Cardiac septum (tissue), 1 donor: ENCODE measurements around the gene MYCBPAP. TPM values are rescaled to one million over a fixed set of nuclear protein-coding genes. Genes with fewer than 3 reads are reported as not detected.

ENCODE experiments used
- DNase-seq: peaks from one replicate; pipeline ENCODE4 v3.0.0-alpha.2; 2020; ENCODE audit warnings: low spot score
- intact Hi-C: fragments of 100-400 bp; cut with DNase I; formaldehyde crosslinking; loops from one replicate; pipeline ENCODE4 v1.14.0; 2022
- total RNA-seq: library from RNA; stranded (reverse); fragmentation: NEBNext Ultra II Directional; extraction: Animal tissue kit (Norgen Biotek cat#: 25700); gene quantifications from one replicate; pipeline ENCODE4 v1.2.1, GENCODE V29; 2021
- donor health status: DM: no; HTN: no; CAD: no.

MYCBPAP gene
- total RNA-seq, 1 donor from 2014 or later = 0.13 TPM

DNA sequence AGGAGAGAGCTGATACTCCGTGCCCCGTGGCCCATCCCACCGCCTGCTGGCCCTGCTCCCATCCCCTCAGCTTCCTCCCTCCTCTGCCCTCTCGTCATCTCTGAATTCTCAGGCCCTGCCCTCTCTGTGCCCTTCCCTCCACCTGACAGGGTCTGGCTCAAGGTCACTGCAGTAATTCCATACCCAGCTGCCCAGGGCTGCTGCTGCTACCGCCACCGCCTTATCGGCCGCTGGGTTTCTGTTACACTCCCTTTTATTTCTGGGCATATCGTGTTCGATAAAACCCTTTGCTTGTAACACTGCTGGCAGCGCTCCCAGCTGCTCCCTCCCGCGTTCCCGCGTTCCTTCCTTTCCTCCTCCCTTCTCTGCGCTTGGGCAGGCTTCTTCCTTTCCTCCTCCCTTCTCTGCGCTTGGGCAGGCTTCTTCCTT, 25.5 kb downstream of the MYCBPAP start:
- intact Hi-C loops = no loop called here
- DNase-seq = peak; percentile 84

DNA sequence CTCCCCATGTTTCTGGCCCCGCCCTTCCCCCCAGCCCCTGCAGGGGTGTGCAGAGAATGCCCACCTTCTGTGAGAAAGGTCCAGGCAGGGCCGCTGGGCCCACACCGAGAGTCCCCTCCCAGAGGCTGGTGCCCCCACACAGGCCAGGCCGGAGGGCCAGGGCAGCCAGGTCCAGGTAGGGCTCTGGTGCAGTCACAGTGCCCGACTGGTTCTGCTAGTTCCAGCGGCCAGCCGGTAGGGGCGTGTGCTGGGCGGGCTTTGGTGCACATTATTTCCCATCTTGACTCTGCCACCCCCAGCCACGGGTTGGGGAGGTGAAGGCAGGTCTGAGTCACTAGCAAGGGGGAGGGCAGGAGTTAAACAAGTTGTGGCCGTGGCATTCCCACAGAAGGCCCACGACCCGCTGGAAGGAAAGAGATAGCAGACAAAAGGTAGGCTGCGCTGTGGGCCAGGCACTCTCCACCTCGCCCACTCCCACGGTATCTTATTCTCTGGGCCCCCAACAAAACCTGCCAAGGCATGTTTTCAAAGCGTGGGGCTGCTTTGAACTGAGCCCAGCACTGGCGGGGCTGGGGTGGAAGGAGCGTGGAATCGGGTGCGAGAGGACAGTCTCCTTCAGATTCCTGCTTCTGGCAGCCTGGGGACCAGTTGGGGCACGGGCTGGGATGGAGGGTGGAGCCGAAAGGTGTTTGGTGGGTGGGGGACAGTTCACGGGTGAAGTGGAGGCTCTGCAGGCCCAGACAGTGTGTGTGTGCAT, 26.2 kb downstream of the MYCBPAP start:
- intact Hi-C loops = no loop called here

DNA sequence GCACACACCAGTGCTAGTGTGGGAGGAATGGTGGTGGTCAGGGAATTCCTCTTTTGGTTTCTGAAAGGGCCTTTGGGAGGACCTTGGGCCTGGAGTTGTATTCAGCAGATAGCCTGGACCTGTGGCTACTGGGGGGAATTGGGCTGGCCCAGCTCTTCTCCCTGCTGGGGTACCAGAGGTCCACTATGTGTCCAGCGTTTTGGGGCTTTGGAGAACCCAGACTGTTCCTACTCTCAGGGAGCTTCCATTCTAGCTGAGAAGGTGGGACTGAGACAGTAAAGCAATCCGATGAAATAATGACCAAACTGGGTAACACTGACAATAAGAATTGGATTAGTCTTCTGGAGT, 26.7 kb downstream of the MYCBPAP start:
- DNase-seq = no peak
- intact Hi-C loops = no loop called here

More for the DNA sequence above, 26.2 kb downstream of the MYCBPAP start:
- DNase-seq = no peak

DNA sequence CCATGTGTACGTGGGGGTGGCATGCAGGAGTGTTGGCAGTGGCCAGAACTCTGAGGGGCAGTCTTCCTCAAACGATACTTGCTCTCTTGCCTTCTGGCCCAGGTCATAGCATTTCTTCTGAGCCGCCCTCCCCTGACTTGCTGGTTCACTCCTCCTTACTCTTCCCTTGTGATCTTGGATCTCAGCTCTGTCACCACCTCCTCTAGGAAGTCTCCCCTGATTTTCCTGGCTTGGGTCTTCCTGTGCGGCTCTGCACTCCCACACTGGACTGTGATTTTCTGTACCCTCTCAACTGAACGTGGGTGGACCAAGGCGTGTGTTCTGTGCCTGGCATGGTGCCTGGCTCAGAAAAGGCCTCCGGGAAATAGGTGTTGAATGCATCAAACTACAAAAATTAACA, 27.2 kb downstream of the MYCBPAP start:
- intact Hi-C loops = no loop called here
- no peak for DNase-seq

DNA sequence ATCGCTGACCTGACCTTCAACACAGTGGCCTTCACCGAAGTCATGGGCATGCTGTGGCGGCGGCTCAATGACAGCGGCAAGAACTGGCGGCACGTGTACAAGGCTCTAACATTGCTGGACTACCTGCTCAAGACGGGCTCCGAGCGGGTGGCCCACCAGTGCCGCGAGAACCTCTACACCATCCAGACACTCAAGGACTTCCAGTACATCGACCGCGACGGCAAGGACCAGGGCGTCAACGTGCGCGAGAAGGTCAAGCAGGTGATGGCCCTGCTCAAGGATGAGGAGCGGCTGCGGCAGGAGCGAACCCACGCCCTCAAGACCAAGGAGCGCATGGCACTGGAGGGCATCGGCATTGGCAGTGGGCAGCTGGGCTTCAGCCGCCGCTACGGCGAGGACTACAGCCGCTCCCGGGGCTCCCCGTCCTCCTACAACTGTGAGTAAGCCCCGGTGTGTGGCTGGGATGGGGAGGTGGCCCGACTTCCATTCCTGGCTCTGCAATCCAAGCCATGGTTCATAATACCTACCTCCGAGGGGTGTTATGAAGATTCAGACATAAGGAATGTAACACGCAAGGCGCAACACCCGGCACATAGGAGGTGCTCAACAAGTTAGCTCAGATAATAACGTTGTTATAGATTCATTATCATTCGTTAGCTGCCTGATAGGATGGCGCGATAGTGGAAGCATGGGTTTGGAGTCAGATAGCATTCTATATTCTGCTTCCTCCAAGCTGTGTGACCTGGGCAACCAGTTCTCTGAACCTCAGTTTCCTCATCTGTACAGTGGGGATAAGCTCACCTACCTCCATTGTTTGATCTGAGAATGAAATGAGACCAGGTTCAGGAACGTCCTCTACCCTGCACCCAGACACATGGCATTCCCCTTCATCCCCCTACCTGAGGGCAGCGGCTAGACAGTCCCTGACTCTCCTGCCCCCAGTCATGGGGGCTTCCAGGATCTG, 28.7 kb downstream of the MYCBPAP start:
- no peak for DNase-seq
- intact Hi-C loops = no loop called here

DNA sequence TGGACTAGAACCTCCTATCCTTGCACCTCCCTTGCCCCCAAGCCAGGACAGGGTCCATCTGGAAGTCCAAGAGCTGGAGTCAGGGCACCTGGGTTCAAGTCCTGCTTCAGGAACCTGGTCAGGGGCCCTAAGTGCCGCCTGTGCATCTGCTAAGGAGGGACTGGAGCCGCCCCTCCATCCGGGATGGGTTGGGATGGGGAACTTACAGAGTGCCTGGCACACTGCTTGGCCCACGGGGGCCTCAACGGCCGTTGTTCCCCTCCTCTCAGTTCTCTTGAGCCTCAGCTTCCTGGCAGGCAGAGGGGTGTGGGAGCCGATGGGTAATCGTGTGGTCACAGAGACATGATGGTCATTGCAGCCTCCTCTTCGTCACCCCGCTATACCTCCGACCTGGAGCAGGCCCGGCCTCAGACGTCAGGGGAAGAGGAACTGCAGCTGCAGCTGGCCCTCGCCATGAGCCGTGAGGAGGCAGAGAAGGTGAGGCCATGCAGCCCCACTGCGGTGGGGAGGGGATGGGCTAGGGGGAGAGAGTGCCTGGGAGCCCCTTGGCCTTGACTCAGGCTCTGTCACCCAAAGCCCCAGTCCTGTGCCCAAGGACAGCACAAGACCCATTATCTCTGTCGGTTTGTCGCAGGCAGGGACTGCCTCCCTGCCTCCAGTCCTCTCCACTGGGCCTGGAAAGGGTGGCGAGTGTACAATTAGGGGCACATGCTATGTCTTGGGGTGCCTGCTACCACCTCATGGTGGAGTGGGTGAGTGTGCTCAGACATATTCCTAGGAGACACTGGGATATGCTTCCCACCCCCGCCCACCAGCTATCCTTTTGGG, 29.7 kb downstream of the MYCBPAP start:
- no peak for DNase-seq
- intact Hi-C loops = no loop called here

DNA sequence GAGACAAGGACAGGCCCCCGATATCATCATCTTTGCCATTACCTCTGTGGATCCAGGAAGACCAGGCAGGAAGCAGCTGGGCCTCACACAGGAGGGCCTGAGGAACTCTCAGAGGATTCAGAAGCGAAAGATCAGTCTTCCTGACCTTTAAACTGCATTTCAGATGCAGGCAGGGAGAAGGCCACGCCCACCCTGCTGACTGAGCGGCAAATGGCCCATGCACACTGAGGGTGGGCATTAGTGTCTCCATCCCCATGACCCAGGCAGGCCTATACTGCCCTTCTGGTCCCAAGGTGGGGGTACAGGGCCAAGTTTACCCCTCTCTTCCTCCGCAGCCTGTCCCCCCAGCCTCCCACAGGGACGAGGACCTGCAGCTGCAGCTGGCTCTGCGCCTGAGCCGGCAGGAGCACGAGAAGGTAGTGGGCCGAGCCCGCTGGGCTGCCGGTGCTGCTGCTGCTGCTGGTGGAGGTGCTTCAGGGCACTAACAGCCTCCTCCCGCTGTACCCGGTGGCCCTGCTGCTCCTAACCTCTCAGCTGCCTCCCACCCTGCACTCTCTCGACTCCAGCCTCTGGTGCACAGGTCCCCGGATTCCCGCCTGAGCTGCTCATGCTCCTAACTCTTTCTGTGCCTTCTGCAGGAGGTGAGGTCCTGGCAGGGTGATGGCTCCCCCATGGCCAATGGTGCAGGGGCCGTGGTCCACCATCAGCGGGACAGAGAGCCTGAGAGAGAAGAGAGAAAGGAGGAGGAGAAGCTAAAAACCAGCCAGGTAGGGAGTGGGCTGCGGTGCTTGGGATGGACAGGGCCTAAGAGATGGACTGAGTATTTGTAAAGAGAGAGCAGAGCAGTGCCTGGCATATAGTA, 30.5 kb downstream of the MYCBPAP start:
- no peak for DNase-seq
- intact Hi-C loops = no loop called here

DNA sequence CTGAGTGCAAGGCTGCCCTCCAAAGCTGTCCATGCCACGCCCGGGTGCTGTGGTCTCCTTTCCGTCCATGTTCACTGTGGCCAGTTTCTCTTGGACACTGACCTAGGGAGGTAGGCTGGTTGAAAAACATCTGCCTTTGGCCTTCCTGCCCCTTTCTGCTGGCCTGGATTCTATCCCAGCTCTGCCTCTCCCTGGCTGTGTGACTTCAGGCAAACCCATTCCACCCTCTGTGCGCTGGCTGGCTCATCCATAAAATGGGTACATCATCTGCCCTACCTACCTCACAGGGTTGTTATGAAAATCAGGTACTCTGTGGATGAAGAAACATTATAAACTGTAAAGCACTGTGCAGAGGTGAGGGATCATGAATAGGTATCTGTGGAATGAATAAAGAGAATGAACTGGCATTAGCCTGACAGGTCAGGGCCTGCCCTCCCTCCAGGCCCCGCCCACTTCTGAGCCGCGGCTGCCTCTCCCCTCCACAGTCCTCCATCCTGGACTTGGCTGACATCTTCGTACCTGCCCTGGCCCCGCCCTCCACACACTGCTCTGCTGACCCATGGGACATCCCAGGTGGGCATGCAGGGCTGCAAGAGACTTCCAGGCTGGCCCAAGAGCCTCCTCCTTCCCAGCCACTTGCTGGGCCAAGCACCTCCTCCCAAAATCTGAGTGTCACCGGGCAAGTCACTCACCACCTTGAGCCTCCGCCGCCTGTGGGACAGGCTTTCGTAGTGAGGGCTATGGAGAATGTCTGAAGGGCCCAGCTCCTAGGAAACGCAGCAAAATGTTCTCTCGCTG, 31.7 kb downstream of the MYCBPAP start:
- no peak for DNase-seq
- intact Hi-C loops = loop anchor here (2.0 to 10.0 kb wide), 3 partner anchors 33 to 415 kb away; partner anchors contain the start of gene MYCBPAP

DNA sequence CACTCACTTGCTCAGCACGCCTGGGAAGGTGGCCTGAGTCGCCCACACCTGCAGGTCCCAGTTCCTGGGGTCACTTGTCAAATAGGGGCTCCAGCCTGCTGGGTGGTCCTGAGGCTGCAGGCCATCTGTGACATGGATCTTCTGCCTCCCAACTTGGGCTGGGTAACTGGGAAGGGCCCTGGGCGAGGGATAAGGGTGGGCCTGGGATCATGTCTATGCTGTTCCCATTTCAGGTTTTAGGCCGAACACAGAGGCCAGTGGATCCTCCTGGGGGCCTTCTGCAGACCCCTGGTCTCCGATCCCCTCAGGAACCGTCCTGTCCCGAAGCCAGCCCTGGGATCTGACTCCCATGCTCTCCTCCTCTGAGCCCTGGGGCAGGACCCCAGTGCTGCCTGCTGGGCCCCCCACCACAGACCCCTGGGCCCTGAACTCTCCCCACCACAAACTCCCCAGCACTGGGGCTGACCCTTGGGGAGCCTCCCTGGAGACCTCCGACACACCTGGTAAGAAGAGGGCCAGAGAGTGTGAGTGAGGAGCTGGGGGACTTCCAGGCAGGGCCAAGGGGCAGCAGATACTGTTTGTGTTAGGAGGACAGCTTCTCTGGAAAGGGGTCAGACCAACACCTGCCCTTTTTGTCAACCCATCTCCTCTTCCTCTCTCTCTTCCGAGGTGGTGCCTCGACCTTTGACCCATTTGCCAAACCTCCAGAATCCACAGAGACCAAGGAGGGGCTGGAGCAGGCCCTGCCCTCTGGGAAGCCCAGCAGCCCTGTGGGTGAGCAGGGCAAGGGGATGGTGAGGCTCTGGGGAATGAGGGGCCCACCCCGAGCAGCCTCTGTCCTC, 32.5 kb downstream of the MYCBPAP start:
- DNase-seq = no peak
- intact Hi-C loops = loop anchor here (2.0 to 10.0 kb wide), 3 partner anchors 33 to 414 kb away; partner anchors contain the start of gene MYCBPAP

DNA sequence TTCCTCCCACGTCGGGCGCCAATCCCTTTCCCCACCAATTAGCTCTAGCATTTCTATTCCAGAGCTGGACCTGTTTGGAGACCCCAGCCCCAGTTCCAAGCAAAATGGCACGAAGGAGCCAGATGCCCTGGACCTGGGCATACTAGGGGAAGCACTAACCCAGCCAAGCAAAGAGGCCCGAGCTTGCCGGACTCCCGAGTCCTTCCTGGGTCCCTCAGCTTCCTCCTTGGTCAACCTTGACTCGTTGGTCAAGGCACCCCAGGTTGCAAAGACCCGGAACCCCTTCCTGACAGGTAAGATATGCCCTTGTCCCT, 33.1 kb downstream of the MYCBPAP start:
- DNase-seq = no peak
- intact Hi-C loops = loop anchor here (2.0 to 10.0 kb wide), 3 partner anchors 34 to 413 kb away; partner anchors contain the start of gene MYCBPAP

DNA sequence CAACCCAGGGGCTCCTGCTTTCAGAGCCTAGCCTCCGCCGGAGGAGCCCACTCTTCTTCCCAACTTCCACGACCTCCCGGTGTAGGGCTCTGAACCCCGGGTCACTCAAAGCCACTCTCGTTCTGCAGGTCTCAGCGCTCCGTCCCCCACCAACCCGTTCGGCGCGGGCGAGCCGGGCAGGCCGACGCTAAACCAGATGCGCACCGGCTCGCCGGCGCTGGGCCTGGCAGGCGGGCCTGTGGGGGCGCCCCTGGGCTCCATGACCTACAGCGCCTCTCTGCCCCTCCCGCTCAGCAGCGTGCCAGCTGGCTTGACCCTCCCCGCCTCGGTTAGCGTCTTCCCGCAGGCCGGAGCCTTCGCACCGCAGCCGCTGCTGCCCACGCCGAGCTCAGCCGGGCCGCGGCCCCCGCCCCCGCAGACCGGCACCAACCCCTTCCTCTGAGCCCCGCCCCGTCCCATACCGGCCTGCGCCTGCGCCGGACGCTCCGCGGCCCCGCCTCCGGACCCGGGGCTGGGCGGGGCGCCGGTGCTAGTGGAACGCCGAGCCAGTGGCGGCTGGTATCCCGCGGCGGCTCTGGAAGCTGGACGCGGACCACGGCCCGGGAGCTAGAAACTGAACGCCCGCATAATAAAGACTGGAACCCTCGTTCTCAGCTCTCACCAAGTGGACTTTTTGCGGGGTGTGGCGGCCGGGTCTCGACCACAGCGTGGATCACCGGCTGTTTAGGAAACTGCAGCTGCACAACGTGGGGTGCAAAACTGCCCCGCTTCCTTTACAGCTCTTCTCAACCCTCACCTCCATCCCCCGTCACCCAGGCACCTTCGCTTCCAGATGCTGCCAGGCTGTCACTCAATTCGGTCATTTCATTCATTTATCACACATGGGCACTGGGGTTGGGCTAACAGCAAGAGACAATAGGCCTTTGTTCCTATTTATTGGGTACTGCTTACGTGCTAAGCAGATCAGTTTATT, 33.8 kb downstream of the MYCBPAP start:
- peak; percentile 97 for DNase-seq
- intact Hi-C loops = loop anchor here (2.0 to 10.0 kb wide), 3 partner anchors 35 to 413 kb away; partner anchors contain the start of gene MYCBPAP

DNA sequence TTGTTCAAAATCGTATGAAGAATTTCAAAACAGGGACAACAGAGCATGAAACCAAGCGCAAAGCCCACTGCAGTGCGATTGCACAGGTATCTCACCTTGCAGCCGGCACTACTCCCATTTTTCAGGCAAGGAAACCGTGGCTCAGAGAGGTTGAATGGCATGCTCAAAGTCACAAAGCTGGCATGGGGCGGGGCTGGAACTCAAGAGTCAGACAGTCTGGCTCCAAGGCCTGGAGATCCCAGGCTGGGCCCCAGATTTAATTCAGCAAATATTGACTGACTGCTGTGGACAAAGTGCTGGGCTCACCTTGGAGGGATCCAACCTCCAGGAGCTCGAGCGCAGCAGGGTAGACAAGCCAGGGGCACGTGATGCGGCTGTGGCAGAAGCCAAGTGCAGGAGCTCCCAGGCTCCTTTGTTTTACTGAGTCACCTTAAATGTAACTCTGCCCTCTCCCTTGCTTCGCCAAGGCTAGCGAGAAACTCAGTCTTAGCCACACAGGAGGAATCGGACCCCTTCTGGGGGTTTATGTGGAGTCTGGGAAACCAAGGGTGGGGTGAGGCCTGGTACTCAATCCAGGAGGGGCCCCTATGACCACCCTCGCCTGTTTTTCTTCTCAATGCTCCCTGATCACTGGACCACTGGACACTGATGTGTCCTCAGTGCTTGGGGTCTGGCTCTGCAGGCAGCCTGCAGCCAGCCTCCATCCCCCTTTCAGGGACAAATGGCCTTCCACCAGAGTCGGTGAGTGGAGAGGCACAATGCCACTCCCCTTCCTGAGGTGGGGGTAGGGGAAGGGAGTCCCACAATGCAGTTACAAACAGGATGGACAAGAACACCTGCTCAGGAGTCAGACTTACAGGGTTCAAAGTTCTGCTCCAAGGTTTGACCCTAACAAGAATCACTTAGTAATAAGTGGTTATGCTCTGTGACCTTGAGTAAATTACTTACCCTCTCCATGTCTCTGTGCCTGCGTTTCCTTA, 34.8 kb downstream of the MYCBPAP start:
- intact Hi-C loops = loop anchor here (5.0 to 10.0 kb wide), 2 partner anchors 36 to 412 kb away; partner anchors contain the start of gene MYCBPAP
- DNase-seq = no peak

DNA sequence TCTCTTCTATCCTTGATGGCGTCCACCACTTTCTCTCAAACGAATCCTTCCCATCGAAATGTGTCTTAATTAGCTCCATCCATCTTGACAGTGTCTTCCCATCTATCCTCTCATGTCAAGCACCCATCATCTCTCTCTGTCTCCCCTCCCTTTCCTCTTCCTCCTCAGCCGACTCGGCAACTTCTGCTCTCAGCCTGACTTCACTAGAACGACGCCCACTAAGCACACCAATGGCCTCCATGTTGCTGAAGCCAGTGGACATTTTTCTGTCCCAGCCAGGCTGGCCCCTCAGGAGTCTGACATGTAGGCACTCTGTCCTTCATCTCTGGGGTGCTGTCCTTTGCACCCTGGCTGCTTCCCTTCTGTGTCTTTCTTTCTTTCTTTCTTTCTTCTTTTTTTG, 36.3 kb downstream of the MYCBPAP start:
- intact Hi-C loops = loop anchor here (5.0 to 10.0 kb wide), 2 partner anchors 37 to 410 kb away; partner anchors contain the start of gene MYCBPAP
- no peak for DNase-seq

DNA sequence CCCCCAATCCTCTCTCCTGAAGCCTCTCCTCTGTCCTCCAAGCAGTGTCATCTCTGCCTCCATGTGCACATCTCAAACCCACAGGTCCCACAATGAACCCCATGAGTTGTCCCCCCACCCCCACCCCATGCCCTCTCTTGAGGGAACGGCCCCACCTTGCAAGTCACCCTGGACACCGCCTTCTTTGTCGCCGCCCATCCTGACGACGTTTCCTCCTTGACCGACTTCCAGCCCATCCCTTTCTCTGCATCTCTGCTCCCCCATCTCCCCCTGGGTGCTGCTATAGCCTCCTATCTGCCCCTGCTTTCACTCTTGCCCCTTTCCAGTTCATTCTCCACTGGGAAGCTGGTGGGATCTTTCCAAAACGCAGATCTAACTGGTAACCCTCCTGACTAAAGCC, 37.1 kb downstream of the MYCBPAP start:
- no peak for DNase-seq
- intact Hi-C loops = loop anchor here (10.0 kb wide), 1 partner anchor 409 kb away; no protein-coding TSS in a partner anchor

DNA sequence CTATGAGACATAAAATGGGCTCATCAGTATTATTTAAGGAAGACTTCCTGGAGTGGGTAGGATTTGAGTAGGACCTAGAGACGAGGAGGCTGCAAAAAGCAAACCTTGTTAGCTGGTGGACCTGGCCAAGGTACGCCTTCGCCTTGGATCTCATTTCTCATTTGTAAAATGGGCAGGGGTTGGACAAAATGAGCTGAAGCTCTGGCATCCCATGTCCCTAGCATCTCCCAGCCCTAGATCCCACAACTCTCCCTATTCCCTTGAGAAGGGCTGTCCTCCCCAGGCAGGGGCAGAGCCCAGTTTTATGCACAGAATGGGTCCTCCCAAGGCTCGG, 38.4 kb downstream of the MYCBPAP start:
- no peak for DNase-seq
- intact Hi-C loops = loop anchor here (2.0 to 10.0 kb wide), 4 partner anchors 66 to 408 kb away; no protein-coding TSS in a partner anchor
